ENCODE data around the gene PCDH9. TPM values are rescaled to one million over a fixed set of nuclear protein-coding genes. Genes with fewer than 3 reads are reported as not detected.

Gene PCDH9
- total and polyA plus RNA-seq, 2 of the 4 experiments (the other 2 are of a cell fraction) = 2.2 to 10.2 TPM

DNA sequence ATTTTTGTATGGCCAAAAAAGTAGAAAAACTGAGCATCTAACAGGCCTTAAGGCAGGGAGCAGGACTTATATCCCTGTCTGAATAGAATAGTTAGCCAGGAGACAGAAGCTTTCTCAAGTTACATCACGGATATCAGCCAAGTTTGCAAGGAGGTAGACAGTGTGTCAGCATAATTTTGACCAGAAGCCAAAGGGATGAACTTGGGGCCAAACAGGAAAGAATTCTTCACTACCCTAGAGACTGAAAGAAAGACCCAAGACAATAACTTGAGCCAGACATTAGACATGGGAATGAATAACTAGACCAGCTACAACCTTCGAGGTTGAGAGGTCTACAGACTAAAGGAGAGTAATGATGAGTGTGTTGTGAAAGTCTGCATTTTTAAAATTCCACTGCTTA is 48.1 kb upstream of the PCDH9 start:
- intact Hi-C loops (cut with micrococcal nuclease) = no loop called here
- dilution Hi-C loops (cut with HindIII; ENCODE audit: low sequenced_read_pairs, unreplicated experiment) = no loop called here
- Histone ChIP-seq H3K9me1 (ENCODE audit: insufficient read depth, low read length) (no peaks in the 10 kb centered on the region), H2BK20ac (ENCODE audit: low read depth, low read length) (no peak overlapping the region), H3K56ac (ENCODE audit: extremely low read depth, insufficient read depth, low read length) (no peak overlapping the region), H3K4ac (ENCODE audit: low read depth, low read length) (no peak overlapping the region), H2AFZ (replicated peaks; ENCODE audit: low read length, poor library complexity) (no peak overlapping the region), H3K4me1 (ENCODE audit: control insufficient read depth, insufficient read depth, low read length) (peaks cover 6% of the 10 kb centered on the region), H4K5ac (ENCODE audit: low read depth, low read length) (no peak overlapping the region), H3K36me3 (ENCODE audit: control insufficient read depth, insufficient read depth, low read length) (no peaks in the 10 kb centered on the region), H3K79me1 (ENCODE audit: low read depth in 1 of 2, low read length in 2 of 2) (no peaks in the 10 kb centered on the region), H3K4me2 (ENCODE audit: low read depth, low read length) (no peak overlapping the region; the same call in 1 of the 2 replicates), H2BK5ac (ENCODE audit: low read depth, low read length, poor library complexity, severe bottlenecking) (no peak overlapping the region), H3K4me3 (ENCODE audit: insufficient read depth, low read depth, low read length) (no peak overlapping the region), H3K27ac (ENCODE audit: insufficient read depth, low read length) (no peak overlapping the region), H3K9ac (ENCODE audit: low read depth, low read length) (no peak overlapping the region), H4K91ac (ENCODE audit: insufficient read depth, low read depth, low read length) (no peak overlapping the region), H2BK120ac (ENCODE audit: low read depth, low read length) (no peak overlapping the region), H3K23ac (ENCODE audit: low read depth, low read length) (no peak overlapping the region), H3K27me3 (ENCODE audit: control insufficient read depth, insufficient read depth, low read length) (no peaks in the 10 kb centered on the region), H4K20me1 (ENCODE audit: insufficient read depth, low read length) (no peaks in the 10 kb centered on the region), H2AK5ac (ENCODE audit: low read depth, low read length) (no peak overlapping the region), H2AK9ac (replicated peaks; ENCODE audit: low read depth, low read length, poor library complexity) (no peak overlapping the region), H3K14ac (replicated peaks; ENCODE audit: low read depth, low read length) (no peak overlapping the region), H3K18ac (ENCODE audit: low read depth, low read length) (no peak overlapping the region), H3K9me3 (ENCODE audit: control insufficient read depth, insufficient read depth, low read length) (no peaks in the 10 kb centered on the region), H2BK15ac (ENCODE audit: low read depth, low read length) (no peak overlapping the region), H4K8ac (ENCODE audit: low read depth in 2 of 2, low read length in 2 of 2) (no peak overlapping the region)
- TF ChIP-seq MAFK (IDR thresholded peaks at IDR 0.05; ENCODE audit: low read depth, low read length) = peak; percentile 25; the same call in 1 of the 2 replicates
- no peak for TF ChIP-seq RAD21 (IDR thresholded peaks at IDR 0.05; ENCODE audit: low read length)
- TF ChIP-seq POLR2A (IDR thresholded peaks at IDR 0.05; ENCODE audit: low read depth, low read length) = no peak
- no peak for TF ChIP-seq CHD1 (IDR thresholded peaks at IDR 0.05; ENCODE audit: low read depth, low read length)
- TF ChIP-seq MAZ (IDR thresholded peaks at IDR 0.05; ENCODE audit: borderline replicate concordance, low read depth, low read length) = no peak
- DNase-seq (peak; percentile 85), ATAC-seq (ENCODE audit: low read depth) (peak; percentile 81)
- no TSS peak for BruUV-seq (replicated peaks)
- CTCF ChIA-PET = no interaction called here
- in situ Hi-C loops (cut with MboI; ENCODE audit: low sequenced_read_pairs) = no loop called here
- POLR2A ChIA-PET (ENCODE audit: unreplicated experiment) = no interaction called here
- WGBS, 2 experiments (ENCODE audit: extremely low coverage in 2 of 2, insufficient read length in 1 of 2) = no CpG with 5 or more reads among the region's 2 CpGs

Measured in IMR-90 (cell line).